ENCODE data around the gene FAM227B.
"Not testable (repeated sequence)": the region's sequence is repeated elsewhere in the genome, so short reads cannot be mapped to it uniquely, and the experiment has no call there.

FAM227B gene

DNA sequence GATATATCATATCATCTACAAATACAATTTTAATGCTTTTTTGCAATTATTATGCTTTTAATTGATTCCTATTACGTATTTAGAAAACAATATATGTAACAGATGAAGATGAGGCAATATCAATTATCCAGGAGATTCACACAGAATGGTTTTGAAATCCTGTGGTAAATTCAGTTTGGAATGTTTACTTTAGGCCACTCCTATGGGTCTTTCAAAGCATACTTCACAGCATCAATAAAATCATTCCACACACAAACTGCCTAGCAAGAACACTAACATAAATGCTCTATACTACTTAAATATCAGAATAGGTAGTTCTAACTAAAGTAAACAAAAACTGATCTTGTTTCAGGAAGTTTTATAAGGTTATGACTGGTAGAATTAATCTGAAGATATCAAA lies 90.5 kb downstream of the FAM227B start:
- no peak for DNase-seq (ENCODE audit: low read depth)
- TF ChIP-seq, protein P1, sequence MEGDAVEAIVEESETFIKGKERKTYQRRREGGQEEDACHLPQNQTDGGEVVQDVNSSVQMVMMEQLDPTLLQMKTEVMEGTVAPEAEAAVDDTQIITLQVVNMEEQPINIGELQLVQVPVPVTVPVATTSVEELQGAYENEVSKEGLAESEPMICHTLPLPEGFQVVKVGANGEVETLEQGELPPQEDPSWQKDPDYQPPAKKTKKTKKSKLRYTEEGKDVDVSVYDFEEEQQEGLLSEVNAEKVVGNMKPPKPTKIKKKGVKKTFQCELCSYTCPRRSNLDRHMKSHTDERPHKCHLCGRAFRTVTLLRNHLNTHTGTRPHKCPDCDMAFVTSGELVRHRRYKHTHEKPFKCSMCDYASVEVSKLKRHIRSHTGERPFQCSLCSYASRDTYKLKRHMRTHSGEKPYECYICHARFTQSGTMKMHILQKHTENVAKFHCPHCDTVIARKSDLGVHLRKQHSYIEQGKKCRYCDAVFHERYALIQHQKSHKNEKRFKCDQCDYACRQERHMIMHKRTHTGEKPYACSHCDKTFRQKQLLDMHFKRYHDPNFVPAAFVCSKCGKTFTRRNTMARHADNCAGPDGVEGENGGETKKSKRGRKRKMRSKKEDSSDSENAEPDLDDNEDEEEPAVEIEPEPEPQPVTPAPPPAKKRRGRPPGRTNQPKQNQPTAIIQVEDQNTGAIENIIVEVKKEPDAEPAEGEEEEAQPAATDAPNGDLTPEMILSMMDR (conservative IDR thresholded peaks at IDR 0.05; ENCODE audit: low read depth, low read length): no peak
- no peak overlapping the region for H3K4me3 ChIP-seq (ENCODE audit: low read length)

DNA sequence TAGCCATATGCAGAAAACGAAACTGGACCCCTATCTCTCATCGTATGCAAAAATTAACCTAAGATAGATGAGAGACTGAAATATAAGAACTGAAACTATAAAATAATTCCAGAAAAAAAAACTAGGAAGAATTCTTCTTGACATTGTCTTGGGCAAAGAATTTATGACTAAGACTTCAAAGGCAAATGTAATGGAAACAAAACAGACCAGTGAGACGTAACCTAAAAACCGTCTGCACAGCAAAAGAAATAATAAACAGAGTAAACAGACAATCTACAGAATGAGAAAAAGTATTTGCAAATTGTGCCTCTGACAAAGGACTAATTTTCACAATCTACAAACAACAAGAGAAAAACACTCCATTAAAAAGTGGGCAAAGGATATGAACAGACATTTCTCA lies 92.3 kb downstream of the FAM227B start:
- DNase-seq (ENCODE audit: low read depth): no peak
- no peak overlapping the region for H3K4me3 ChIP-seq (ENCODE audit: low read length)
- TF ChIP-seq, protein P1 (conservative IDR thresholded peaks at IDR 0.05; ENCODE audit: low read depth, low read length): no peak

DNA sequence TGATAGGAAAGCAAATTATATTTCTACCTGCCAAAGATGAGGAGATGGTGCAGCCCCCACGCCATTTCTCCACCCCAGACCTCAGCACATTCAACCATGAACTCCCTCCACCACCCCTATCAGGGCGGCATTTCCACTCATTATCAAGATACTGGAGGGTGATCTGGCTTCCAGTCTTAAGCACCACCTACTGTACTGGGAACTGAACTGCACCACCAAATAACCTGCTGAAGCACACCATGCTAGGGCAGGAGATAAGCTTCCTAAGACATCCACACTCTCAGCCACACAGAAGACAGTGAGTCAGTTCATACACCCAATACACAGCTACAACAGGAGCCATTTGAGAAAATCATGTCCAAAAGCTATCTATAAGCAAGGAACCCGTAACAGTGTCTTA lies 98.8 kb downstream of the FAM227B start:
- TF ChIP-seq, protein P1 (conservative IDR thresholded peaks at IDR 0.05; ENCODE audit: low read depth, low read length): peak; percentile 21
- no peak for DNase-seq (ENCODE audit: low read depth)
- no peak overlapping the region for H3K4me3 ChIP-seq (ENCODE audit: low read length)

DNA sequence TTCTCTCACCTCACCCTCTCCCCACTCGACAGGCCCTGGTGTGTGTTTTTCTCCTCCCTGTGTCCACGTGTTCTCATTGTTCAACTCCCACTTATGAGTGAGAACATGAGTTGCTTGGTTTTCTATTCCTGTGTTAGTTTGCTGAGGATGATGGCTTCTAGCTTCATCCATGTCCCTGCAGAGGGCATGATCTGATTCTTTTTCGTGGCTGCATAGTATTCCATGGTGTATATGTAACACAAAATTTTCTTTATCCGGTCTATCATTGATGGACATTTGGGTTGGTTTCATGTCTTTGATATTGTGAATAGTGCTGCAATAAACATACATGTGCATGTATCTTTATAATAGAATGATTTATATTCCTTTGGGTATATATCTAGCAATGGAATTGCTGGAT lies 107.9 kb downstream of the FAM227B start:
- DNase-seq (ENCODE audit: low read depth): not testable (repeated sequence)

DNA sequence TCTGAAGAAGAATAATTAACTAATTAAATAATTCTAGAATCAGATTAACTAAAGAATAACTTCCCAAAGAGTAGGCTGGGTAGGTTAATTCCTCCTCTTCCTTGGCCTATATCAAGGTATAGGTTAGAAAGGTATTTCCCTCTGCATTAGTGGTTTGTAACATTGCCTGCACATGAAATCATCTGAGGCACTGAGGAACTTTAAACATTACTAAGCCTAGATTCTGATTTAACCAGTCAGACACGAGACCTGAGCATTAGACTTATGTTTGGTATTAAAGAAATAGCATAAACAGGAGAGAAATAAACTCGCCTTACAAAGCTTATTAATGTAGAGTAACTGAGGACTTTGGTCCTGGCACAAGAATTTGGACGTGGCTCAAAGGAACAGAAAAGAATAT lies 113.4 kb downstream of the FAM227B start:
- TF ChIP-seq, protein P1 (conservative IDR thresholded peaks at IDR 0.05; ENCODE audit: low read depth, low read length): no peak
- H3K4me3 ChIP-seq (ENCODE audit: low read length): no peak overlapping the region
- DNase-seq (ENCODE audit: low read depth): no peak

More for the DNA sequence above, 107.9 kb downstream of the FAM227B start:
- not testable (repeated sequence) for H3K4me3 ChIP-seq (ENCODE audit: low read length)

DNA sequence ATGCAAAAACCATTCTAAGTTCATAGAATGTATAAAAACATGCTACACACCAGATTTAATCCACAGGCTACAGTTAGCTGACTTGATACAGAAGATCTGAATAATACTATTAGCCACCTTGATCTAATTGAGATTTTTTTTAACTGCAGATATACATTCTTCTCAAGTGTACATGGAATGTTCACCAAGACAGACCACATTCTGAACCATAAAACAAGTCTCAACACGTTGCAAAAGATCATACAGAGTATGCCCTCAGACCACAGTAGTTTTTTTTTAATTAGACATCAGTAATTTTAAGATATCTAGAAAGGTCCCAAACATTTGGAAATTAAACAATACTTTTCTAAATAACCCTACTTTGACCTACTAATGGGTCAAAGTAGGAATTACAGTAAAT lies 114.3 kb downstream of the FAM227B start:
- no peak overlapping the region for H3K4me3 ChIP-seq (ENCODE audit: low read length)
- no peak for DNase-seq (ENCODE audit: low read depth)
- TF ChIP-seq, protein P1 (conservative IDR thresholded peaks at IDR 0.05; ENCODE audit: low read depth, low read length): no peak

DNA sequence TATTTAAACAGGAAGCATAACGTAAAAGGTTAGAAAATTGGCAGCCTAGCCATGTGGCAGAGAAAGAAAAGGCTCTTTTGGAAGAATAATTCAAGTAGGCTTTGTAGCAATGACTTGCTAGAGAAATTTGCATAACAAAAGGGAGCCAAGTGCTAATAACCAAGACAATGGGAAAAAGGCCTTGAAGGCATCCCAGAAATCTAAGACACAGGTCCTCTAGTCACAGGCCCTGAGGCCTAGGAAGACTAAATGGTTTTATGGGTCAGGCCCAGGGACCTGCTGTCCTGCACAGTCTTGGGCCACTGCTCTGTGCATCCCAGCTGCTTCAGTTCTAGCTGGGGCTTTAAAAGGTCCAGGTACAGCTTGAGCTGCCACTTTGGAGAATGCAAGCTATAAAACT lies 119.0 kb downstream of the FAM227B start:
- H3K4me3 ChIP-seq (ENCODE audit: low read length): no peak overlapping the region
- TF ChIP-seq, protein P1 (conservative IDR thresholded peaks at IDR 0.05; ENCODE audit: low read depth, low read length): no peak
- DNase-seq (ENCODE audit: low read depth): no peak

All from retinal pigment epithelial cell (primary cell).